Endodermal cell (in vitro differentiated cells): Measurements from ENCODE around the gene ACACA. TPM values are rescaled to one million over a fixed set of nuclear protein-coding genes. Genes with fewer than 3 reads are reported as not detected.
A peak's percentile ranks its signal among the peaks of the same experiment; 100 is the strongest.
"Not testable (repeated sequence)": the region's sequence is repeated elsewhere in the genome, so short reads cannot be mapped to it uniquely, and the experiment has no call there.

ENCODE experiments used
- DNase-seq: peaks from one replicate; pipeline ENCODE4 v3.0.0-alpha.2; 2017
- H3K27ac ChIP-seq: 2 replicates; pipeline ENCODE4 v1.5.1; 2013; ENCODE audit warnings: mild to moderate bottlenecking, low read depth, low read length, moderate library complexity
- H3K27me3 ChIP-seq: 2 replicates; pipeline ENCODE4 v1.6.1; 2013; ENCODE audit warnings: mild to moderate bottlenecking, low read length, moderate library complexity; ENCODE audit not compliant: insufficient read depth, control insufficient read depth, poor library complexity, severe bottlenecking
- H3K36me3 ChIP-seq: 2 replicates; pipeline ENCODE4 v1.7.0; 2013; ENCODE audit warnings: mild to moderate bottlenecking, low read length, moderate library complexity; ENCODE audit not compliant: control insufficient read depth, insufficient read depth
- H3K4me1 ChIP-seq: one replicate; pipeline ENCODE4 v1.7.0; 2013; ENCODE audit warnings: low read length; ENCODE audit not compliant: control insufficient read depth, insufficient read depth
- H3K4me3 ChIP-seq: 2 replicates; pipeline ENCODE4 v1.5.1; 2013; ENCODE audit warnings: mild to moderate bottlenecking, low read length, moderate library complexity
- H3K9ac ChIP-seq: 2 replicates; pipeline ENCODE4 v1.6.1; 2013; ENCODE audit warnings: mild to moderate bottlenecking, low read length, moderate library complexity; ENCODE audit not compliant: poor library complexity, severe bottlenecking; ENCODE audit errors: extremely low read depth
- H3K9me3 ChIP-seq: 2 replicates; pipeline ENCODE4 v1.6.1; 2013; ENCODE audit warnings: mild to moderate bottlenecking, low read length, moderate library complexity; ENCODE audit not compliant: control insufficient read depth
- H3K27ac Mint-ChIP-seq: 2 replicates; pipeline ENCODE4 v1.8.0; 2020; ENCODE audit warnings: mixed read lengths
- H3K27me3 Mint-ChIP-seq: 2 replicates; pipeline ENCODE4 v1.8.0; 2021; ENCODE audit warnings: mild to moderate bottlenecking, mixed read lengths; ENCODE audit not compliant: insufficient read depth
- H3K36me3 Mint-ChIP-seq: 2 replicates; pipeline ENCODE4 v1.8.0; 2020; ENCODE audit warnings: low read depth, mixed read lengths
- H3K4me1 Mint-ChIP-seq: 2 replicates; pipeline ENCODE4 v1.8.0; 2020; ENCODE audit warnings: mixed read lengths
- H3K4me3 Mint-ChIP-seq: 2 replicates; pipeline ENCODE4 v1.8.0; 2020; ENCODE audit warnings: mild to moderate bottlenecking, moderate library complexity, mixed read lengths
- H3K9me3 Mint-ChIP-seq: 2 replicates; pipeline ENCODE4 v1.8.0; 2020; ENCODE audit warnings: mild to moderate bottlenecking, mixed read lengths
- CTCF ChIP-seq: fragments of 200-600 bp; sonication (generic); conservative IDR thresholded peaks from 2 replicates; pipeline ENCODE4 v1.5.0; 2021; ENCODE audit warnings: antibody characterized with exemption, mild to moderate bottlenecking
- WGBS, 2 experiments: methylation state at CpG; one replicate each; pipeline versions ENCODE4 v1.1.5 to v1.1.7; 2013; ENCODE audit warnings: missing lambda C conversion rate in 2 of 2, mixed read lengths in 1 of 2; ENCODE audit not compliant: insufficient coverage in 1 of 2, insufficient read length in 1 of 2; 5-methylcytosine and 5-hydroxymethylcytosine counted together
- total RNA-seq, 2 donors: library from RNA; stranded (reverse); fragmentation: NEBNext Ultra II Directional in 1 of 2; extraction: Animal tissue kit (Norgen Biotek cat#: 25700) in 1 of 2; gene quantifications; 2 replicates in 1 of 2; 3 replicates in 1 of 2; pipeline ENCODE4 v1.2.1, GENCODE V29; 2021

Gene ACACA
- total RNA-seq, 2 donors from 2014 or later: 66.7 to 68.6 TPM

DNA sequence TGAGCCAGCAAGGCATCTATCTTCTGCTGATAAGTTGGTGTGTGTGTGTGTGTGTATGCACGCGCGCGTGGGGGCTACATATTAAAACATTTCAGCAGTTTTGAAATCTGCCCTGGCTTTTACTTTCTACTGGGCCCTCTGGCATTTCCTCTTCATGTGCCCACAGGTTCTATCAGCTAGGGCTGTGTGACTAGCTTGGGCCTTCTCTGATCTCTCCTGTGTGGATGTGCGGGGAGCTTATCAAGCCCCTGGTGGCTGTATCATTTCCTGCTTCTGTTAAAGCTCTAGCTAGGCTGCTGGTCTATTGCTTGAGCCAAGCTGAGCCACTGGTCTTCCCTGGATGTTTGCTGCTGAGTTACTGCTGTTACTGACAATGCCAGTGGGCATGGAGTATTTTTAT, 325.3 kb downstream of the ACACA start:
- Histone ChIP-seq H3K4me1 (peaks cover 7% of the 10 kb centered on the region), H3K27ac (no peak overlapping the region), H3K36me3 (peaks cover 15% of the 10 kb centered on the region), H3K4me3 (no peak overlapping the region), H3K27me3 (no peaks in the 10 kb centered on the region), H3K9ac (no peak overlapping the region), H3K9me3 (peaks cover 13% of the 10 kb centered on the region)
- peak; percentile 63 for DNase-seq
- no peak overlapping the region for H3K4me3 Mint-ChIP-seq
- 88 to 96% methylated on average over 1 to 5 of the region's 5 CpGs for WGBS, 2 experiments
- peaks cover 28% of the 10 kb centered on the region for H3K36me3 Mint-ChIP-seq
- H3K27me3 Mint-ChIP-seq: no peaks in the 10 kb centered on the region
- H3K4me1 Mint-ChIP-seq: peaks cover 32% of the 10 kb centered on the region
- TF ChIP-seq CTCF: peak; percentile 63
- no peak overlapping the region for H3K27ac Mint-ChIP-seq
- peaks cover 15% of the 10 kb centered on the region for H3K9me3 Mint-ChIP-seq

DNA sequence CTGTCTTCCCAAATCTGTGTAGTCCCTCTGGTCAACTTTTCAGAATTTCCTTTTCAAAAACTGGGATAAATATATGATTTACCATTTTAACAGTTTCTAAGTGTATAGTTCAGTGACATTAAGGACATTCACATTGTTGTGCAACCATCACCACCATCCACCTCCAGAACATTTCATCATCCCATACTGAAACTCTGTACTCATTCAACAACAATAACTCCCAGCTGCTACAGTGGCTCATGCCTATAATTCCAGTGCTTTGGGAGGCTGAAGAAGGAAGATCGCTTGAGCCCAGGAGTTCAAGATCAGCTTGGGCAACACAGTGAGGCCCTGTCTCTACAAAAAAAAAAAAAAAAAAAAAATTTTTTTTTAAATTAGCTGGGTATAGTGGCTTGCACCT, 326.9 kb downstream of the ACACA start:
- no peak overlapping the region for H3K9ac ChIP-seq
- no peaks in the 10 kb centered on the region for H3K27me3 ChIP-seq
- peaks cover under 1% of the 10 kb centered on the region for H3K36me3 ChIP-seq
- TF ChIP-seq CTCF: no peak
- Mint-ChIP-seq H3K9me3 (peaks cover 15% of the 10 kb centered on the region), H3K4me3 (no peak overlapping the region), H3K4me1 (peaks cover 28% of the 10 kb centered on the region), H3K27ac (no peak overlapping the region), H3K36me3 (peaks cover 14% of the 10 kb centered on the region), H3K27me3 (no peaks in the 10 kb centered on the region)
- no peak overlapping the region for H3K4me3 ChIP-seq
- no peak for DNase-seq
- H3K9me3 ChIP-seq: peaks cover 13% of the 10 kb centered on the region
- WGBS, 2 experiments: 83% methylated on average over 1 of the region's 1 CpG; no CpG with 5 or more reads in 1 of the 2 experiments
- H3K4me1 ChIP-seq: peaks cover 5% of the 10 kb centered on the region
- H3K27ac ChIP-seq: no peak overlapping the region

GRCh38 chr17:37079065-37079708, 327.4 kb downstream of the ACACA start:
- WGBS, 2 experiments: 95 to 100% methylated on average over 2 of the region's 2 CpGs
- peaks cover 15% of the 10 kb centered on the region for H3K9me3 Mint-ChIP-seq

DNA sequence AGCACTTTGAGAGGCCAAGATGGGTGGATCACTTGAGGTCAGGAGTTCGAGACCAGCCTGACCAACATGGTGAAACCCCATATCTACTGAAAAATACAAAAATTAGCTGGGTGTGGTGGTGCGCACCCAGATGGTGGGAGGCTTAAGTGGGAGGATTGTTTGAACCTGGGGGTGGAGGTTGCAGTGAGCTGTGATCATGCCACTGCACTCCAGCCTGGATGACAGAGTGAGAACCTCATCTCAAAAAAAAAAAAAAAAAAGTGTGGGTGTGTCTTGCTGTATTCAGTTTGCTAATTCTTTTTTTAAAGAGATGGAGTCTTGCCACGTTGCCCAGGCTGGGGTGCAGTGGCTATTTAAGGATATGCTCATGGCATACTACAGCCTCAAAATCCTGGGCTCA, 333.2 kb downstream of the ACACA start:
- H3K36me3 Mint-ChIP-seq, DNase-seq, H3K4me1 ChIP-seq, H3K4me1 Mint-ChIP-seq, H3K27me3 Mint-ChIP-seq, H3K9ac ChIP-seq, H3K36me3 ChIP-seq, H3K9me3 Mint-ChIP-seq, H3K27me3 ChIP-seq, H3K4me3 Mint-ChIP-seq, H3K4me3 ChIP-seq, H3K27ac ChIP-seq, H3K9me3 ChIP-seq, H3K27ac Mint-ChIP-seq: not testable (repeated sequence)
- 92 to 94% methylated on average over 2 to 3 of the region's 3 CpGs for WGBS, 2 experiments

More at GRCh38 chr17:37079065-37079708, 327.4 kb downstream of the ACACA start:
- Mint-ChIP-seq H3K27ac (no peak overlapping the region), H3K4me3 (no peak overlapping the region), H3K36me3 (peaks cover 8% of the 10 kb centered on the region), H3K4me1 (peaks cover 23% of the 10 kb centered on the region), H3K27me3 (no peaks in the 10 kb centered on the region)
- no peak overlapping the region for H3K9ac ChIP-seq
- H3K36me3 ChIP-seq: no peaks in the 10 kb centered on the region
- DNase-seq: no peak
- H3K4me1 ChIP-seq: no peaks in the 10 kb centered on the region
- H3K4me3 ChIP-seq: no peak overlapping the region
- H3K27ac ChIP-seq: no peak overlapping the region
- no peaks in the 10 kb centered on the region for H3K27me3 ChIP-seq
- TF ChIP-seq CTCF: no peak
- H3K9me3 ChIP-seq: peaks cover 13% of the 10 kb centered on the region
